HL-60 (cell line): Measurements from ENCODE around the gene HIP1.

Experiments
- POLR2AphosphoS5 ChIP-seq: IDR thresholded peaks from 2 replicates; pipeline ENCODE4 v1.6.1; 2012; ENCODE audit warnings: low read depth
- TF ChIP-seq, protein P1 (sequence below): IDR thresholded peaks from one replicate; pipeline ENCODE4 v1.5.1; 2011; ENCODE audit warnings: low read length, control low read depth, inconsistent platforms; ENCODE audit not compliant: insufficient read depth

DNA sequence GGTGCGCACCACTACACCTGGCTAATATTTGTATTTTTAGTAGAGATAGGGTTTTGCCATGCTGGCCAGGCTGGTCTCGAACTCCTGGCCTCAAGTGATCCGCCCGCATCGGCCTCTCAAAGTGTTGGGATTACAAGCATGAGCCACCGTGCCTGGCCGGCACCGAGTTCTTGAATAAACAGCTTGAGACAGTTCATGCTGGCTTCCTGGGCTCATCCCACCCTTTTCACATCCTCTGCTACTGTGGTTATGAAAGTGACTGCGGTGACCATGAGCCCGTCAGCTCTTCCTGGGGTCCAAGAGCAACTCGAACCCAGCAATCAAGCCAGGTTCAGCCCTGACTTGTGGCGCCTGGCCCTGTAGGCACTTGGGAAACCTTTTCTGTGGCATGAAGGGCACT lies 38.7 kb downstream of the HIP1 start:
- TF ChIP-seq, protein P1, sequence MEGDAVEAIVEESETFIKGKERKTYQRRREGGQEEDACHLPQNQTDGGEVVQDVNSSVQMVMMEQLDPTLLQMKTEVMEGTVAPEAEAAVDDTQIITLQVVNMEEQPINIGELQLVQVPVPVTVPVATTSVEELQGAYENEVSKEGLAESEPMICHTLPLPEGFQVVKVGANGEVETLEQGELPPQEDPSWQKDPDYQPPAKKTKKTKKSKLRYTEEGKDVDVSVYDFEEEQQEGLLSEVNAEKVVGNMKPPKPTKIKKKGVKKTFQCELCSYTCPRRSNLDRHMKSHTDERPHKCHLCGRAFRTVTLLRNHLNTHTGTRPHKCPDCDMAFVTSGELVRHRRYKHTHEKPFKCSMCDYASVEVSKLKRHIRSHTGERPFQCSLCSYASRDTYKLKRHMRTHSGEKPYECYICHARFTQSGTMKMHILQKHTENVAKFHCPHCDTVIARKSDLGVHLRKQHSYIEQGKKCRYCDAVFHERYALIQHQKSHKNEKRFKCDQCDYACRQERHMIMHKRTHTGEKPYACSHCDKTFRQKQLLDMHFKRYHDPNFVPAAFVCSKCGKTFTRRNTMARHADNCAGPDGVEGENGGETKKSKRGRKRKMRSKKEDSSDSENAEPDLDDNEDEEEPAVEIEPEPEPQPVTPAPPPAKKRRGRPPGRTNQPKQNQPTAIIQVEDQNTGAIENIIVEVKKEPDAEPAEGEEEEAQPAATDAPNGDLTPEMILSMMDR: no peak
- no peak for TF ChIP-seq POLR2AphosphoS5
